ENCODE results near the gene HECTD3. TPM values are rescaled to one million over a fixed set of nuclear protein-coding genes. Genes with fewer than 3 reads are reported as not detected.

Gene HECTD3
- total and polyA plus RNA-seq, 9 of the 15 experiments (the other 6 are each of a cell fraction or from before 2014, with no cell fraction given): 6.3 to 50.8 (median 18.9) TPM

GRCh38 chr1:45010855-45011811 lies at the start of gene HECTD3 (continued):
- TF ChIP-seq, protein P1, sequence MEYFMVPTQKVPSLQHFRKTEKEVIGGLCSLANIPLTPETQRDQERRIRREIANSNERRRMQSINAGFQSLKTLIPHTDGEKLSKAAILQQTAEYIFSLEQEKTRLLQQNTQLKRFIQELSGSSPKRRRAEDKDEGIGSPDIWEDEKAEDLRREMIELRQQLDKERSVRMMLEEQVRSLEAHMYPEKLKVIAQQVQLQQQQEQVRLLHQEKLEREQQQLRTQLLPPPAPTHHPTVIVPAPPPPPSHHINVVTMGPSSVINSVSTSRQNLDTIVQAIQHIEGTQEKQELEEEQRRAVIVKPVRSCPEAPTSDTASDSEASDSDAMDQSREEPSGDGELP (CRISPR knock-in tag; IDR thresholded peaks at IDR 0.05; ENCODE audit: borderline replicate concordance): peak; percentile 99
- no peak for TF ChIP-seq ZC3H8 (IDR thresholded peaks at IDR 0.05)
- TF ChIP-seq SNRNP70 (optimal IDR thresholded peaks at IDR 0.05; ENCODE audit: low read depth, low read length): no peak
- peak; percentile 50; the same call in 1 of the 2 replicates for TF ChIP-seq SMAD4 (CRISPR knock-in tag; conservative IDR thresholded peaks at IDR 0.05)
- TF ChIP-seq ELK1 (CRISPR knock-in tag; IDR thresholded peaks at IDR 0.05): no peak
- TF ChIP-seq, protein P2, sequence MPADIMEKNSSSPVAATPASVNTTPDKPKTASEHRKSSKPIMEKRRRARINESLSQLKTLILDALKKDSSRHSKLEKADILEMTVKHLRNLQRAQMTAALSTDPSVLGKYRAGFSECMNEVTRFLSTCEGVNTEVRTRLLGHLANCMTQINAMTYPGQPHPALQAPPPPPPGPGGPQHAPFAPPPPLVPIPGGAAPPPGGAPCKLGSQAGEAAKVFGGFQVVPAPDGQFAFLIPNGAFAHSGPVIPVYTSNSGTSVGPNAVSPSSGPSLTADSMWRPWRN (IDR thresholded peaks at IDR 0.05; ENCODE audit: low read depth): no peak
- no peak for TF ChIP-seq TCF7L2 (IDR thresholded peaks at IDR 0.05; ENCODE audit: low read depth, low read length)
- TF ChIP-seq ZNF398 (CRISPR knock-in tag; IDR thresholded peaks at IDR 0.05): no peak
- TF ChIP-seq SAFB (IDR thresholded peaks at IDR 0.05; ENCODE audit: borderline replicate concordance, low read depth, low read length): peak; percentile 70; the same call in 1 of the 2 replicates
- no peak for TF ChIP-seq NCOA6 (IDR thresholded peaks at IDR 0.05)
- TF ChIP-seq ZNF79 (CRISPR knock-in tag; IDR thresholded peaks at IDR 0.05; ENCODE audit: low read depth): no peak
- no peak for TF ChIP-seq STAT5A (IDR thresholded peaks at IDR 0.05; ENCODE audit: borderline replicate concordance, low read length)
- TF ChIP-seq NBN (IDR thresholded peaks at IDR 0.05; ENCODE audit: low read depth): peak; percentile 87
- peak; percentile 90; the same call in 1 of the 2 replicates for TF ChIP-seq PHF8 (IDR thresholded peaks at IDR 0.05; ENCODE audit: borderline replicate concordance, low read length)
- TF ChIP-seq ZNF408 (CRISPR knock-in tag; IDR thresholded peaks at IDR 0.05; ENCODE audit: low read depth): no peak
- TF ChIP-seq RAD21 (CRISPR knock-in tag; conservative IDR thresholded peaks at IDR 0.05 in 1 of 2, IDR thresholded peaks at IDR 0.05 in 1 of 2): no peak; a peak in 2 of 4 replicates
- no peak for TF ChIP-seq MXD1 (CRISPR knock-in tag; IDR thresholded peaks at IDR 0.05; ENCODE audit: borderline replicate concordance, poor library complexity, severe bottlenecking)
- TF ChIP-seq ZBTB2 (IDR thresholded peaks at IDR 0.05): peak; percentile 79
